ENCODE results near the gene ATP8B4. TPM values are rescaled to one million over a fixed set of nuclear protein-coding genes. Genes with fewer than 3 reads are reported as not detected.

ATP8B4 gene
- total and polyA plus RNA-seq, 2 of the 8 experiments (the other 6 are each of a cell fraction or from before 2014, with no cell fraction given) = 0.17 to 0.24 TPM

DNA sequence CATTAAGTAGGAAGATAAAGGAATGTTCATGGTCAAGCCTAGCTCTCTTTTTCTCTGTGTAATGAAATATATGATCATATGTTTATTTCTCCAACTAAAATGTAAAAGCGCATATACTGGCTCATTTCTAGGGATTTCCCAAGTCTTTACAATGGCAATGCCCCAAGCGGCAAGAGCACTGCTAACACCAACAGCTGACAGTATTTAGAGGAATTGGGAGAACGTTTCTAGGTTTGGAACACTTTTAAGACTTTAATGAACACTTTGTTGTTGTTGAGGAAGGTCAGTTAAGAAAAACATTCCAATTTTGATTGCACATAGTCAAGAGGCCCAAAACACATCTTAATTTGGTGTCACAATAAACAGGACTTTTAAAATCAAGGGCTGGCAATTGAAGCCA, 132.7 kb downstream of the ATP8B4 start:
- 56% methylated on average over 3 of the region's 3 CpGs; no CpG with 5 or more reads in 1 of the 2 experiments for WGBS, 2 experiments (ENCODE audit: extremely low coverage in 1 of 2, insufficient coverage in 1 of 2, insufficient read length in 1 of 2, insufficient replicate concordance in 2 of 2, low coverage in 1 of 2, low lambda C conversion rate in 2 of 2, missing lambda C conversion rate in 1 of 2)
- H3K14ac ChIP-seq (ENCODE audit: insufficient read length) = no peak overlapping the region
- DNase-seq (ENCODE audit: low read depth in 1 of 2, low spot score in 2 of 2) = no peak
- H3K4ac ChIP-seq (replicated peaks; ENCODE audit: insufficient read length, low read depth, low read length) = no peak overlapping the region
- H3K79me2 ChIP-seq (ENCODE audit: control insufficient read depth in 1 of 2, insufficient read depth in 2 of 2, low read length in 2 of 2) = no peaks in the 10 kb centered on the region
- H4K5ac ChIP-seq (ENCODE audit: insufficient read length, low read depth, low read length) = no peak overlapping the region
- H3K4me3 ChIP-seq (ENCODE audit: extremely low read depth in 1 of 4, insufficient read depth in 2 of 4, low read depth in 3 of 4, low read length in 4 of 4) = no peak overlapping the region
- no peak overlapping the region for H2BK120ac ChIP-seq (replicated peaks; ENCODE audit: low read depth, low read length)
- H2BK5ac ChIP-seq (ENCODE audit: low read depth, low read length) = no peak overlapping the region
- no peak overlapping the region for H4K8ac ChIP-seq (ENCODE audit: extremely low read depth, insufficient read depth, low read length)
- no peak overlapping the region for H3K9ac ChIP-seq (replicated peaks in 1 of 4; ENCODE audit: extremely low read depth in 1 of 4, low read depth in 3 of 4, low read length in 3 of 4)
- no peak overlapping the region for H2AK5ac ChIP-seq (ENCODE audit: low read depth, low read length)
- H2BK20ac ChIP-seq (ENCODE audit: low read length) = no peak overlapping the region
- no peak overlapping the region for H2BK12ac ChIP-seq (ENCODE audit: low read depth, low read length)
- H3K27me3 ChIP-seq (replicated peaks in 1 of 4; ENCODE audit: control insufficient read depth in 3 of 4, extremely low read depth in 1 of 4, insufficient read depth in 3 of 4, low read length in 3 of 4) = no peaks in the 10 kb centered on the region
- H3K4me1 ChIP-seq (replicated peaks in 1 of 4; ENCODE audit: control insufficient read depth in 3 of 4, insufficient read depth in 4 of 4, low read length in 3 of 4) = no peaks in the 10 kb centered on the region
- H2BK15ac ChIP-seq (ENCODE audit: low read length) = no peak overlapping the region
- no peak overlapping the region for H3K56ac ChIP-seq (replicated peaks; ENCODE audit: insufficient read length, low read depth, low read length)
- no peaks in the 10 kb centered on the region for H3K9me3 ChIP-seq (ENCODE audit: insufficient read depth in 2 of 2, low read depth in 1 of 2, low read length in 1 of 2)
- H3K4me2 ChIP-seq (ENCODE audit: insufficient read depth in 1 of 2, low read depth in 2 of 2, low read length in 2 of 2) = no peak overlapping the region
- no peak for FAIRE-seq
- H3K23me2 ChIP-seq (ENCODE audit: low read depth, low read length) = no peaks in the 10 kb centered on the region
- no peak overlapping the region for H3K18ac ChIP-seq (ENCODE audit: extremely low read depth, low read length)
- H4K20me1 ChIP-seq (replicated peaks in 1 of 2; ENCODE audit: control insufficient read depth in 1 of 2, insufficient read depth in 2 of 2, low read length in 2 of 2) = no peaks in the 10 kb centered on the region
- CTCF ChIA-PET (ENCODE audit: partially characterized antibody) = interaction anchor here (0.6 to 1.4 kb wide), 3 partner anchors 21 to 162 kb away, joined by 4 read pairs; no protein-coding TSS in a partner anchor
- H3K27ac ChIP-seq (ENCODE audit: low read depth, low read length) = no peak overlapping the region
- no peak overlapping the region for H4K91ac ChIP-seq (replicated peaks; ENCODE audit: insufficient read length, low read length)
- H3K36me3 ChIP-seq (ENCODE audit: control insufficient read depth in 2 of 4, insufficient read depth in 4 of 4, low read length in 3 of 4) = no peaks in the 10 kb centered on the region
- no peaks in the 10 kb centered on the region for H3K79me1 ChIP-seq (ENCODE audit: low read depth, low read length)
- no peak overlapping the region for H3K23ac ChIP-seq (ENCODE audit: insufficient read length)
- POLR2A ChIA-PET (ENCODE audit: partially characterized antibody) = no interaction called here
- no peak overlapping the region for H2AFZ ChIP-seq (ENCODE audit: low read length)
- TF ChIP-seq RAD21 (IDR thresholded peaks at IDR 0.05 in 1 of 2, conservative IDR thresholded peaks at IDR 0.05 in 1 of 2; ENCODE audit: low read depth in 2 of 2, low read length in 2 of 2) (no peak), CHD2 (IDR thresholded peaks at IDR 0.05; ENCODE audit: low read length) (no peak), BCL11A (IDR thresholded peaks at IDR 0.05; ENCODE audit: low read depth in 2 of 2, low read length in 2 of 2) (no peak), RNF2 (IDR thresholded peaks at IDR 0.05; ENCODE audit: borderline replicate concordance, low read depth, low read length, missing control alignments, poor library complexity, severe bottlenecking) (no peak), CTBP2 (IDR thresholded peaks at IDR 0.05; ENCODE audit: borderline replicate concordance, insufficient read depth, insufficient read length, low read length) (no peak), SAP30 (IDR thresholded peaks at IDR 0.05; ENCODE audit: insufficient read depth, insufficient replicate concordance, low read length) (no peak), TEAD4 (IDR thresholded peaks at IDR 0.05; ENCODE audit: low read depth, low read length) (no peak), EZH2 (IDR thresholded peaks at IDR 0.05; ENCODE audit: low read depth, low read length, severe bottlenecking) (no peak), KDM4A (IDR thresholded peaks at IDR 0.05; ENCODE audit: low read depth, low read length, severe bottlenecking) (no peak)
- TF ChIP-seq, protein P1, sequence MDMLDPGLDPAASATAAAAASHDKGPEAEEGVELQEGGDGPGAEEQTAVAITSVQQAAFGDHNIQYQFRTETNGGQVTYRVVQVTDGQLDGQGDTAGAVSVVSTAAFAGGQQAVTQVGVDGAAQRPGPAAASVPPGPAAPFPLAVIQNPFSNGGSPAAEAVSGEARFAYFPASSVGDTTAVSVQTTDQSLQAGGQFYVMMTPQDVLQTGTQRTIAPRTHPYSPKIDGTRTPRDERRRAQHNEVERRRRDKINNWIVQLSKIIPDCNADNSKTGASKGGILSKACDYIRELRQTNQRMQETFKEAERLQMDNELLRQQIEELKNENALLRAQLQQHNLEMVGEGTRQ (IDR thresholded peaks at IDR 0.05; ENCODE audit: low read length) = no peak
- TF ChIP-seq, protein P2, sequence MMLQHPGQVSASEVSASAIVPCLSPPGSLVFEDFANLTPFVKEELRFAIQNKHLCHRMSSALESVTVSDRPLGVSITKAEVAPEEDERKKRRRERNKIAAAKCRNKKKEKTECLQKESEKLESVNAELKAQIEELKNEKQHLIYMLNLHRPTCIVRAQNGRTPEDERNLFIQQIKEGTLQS (IDR thresholded peaks at IDR 0.05; ENCODE audit: insufficient read depth, low read depth, low read length) = no peak
